Measurements from ENCODE around the gene BCKDHA.

Gene BCKDHA

DNA sequence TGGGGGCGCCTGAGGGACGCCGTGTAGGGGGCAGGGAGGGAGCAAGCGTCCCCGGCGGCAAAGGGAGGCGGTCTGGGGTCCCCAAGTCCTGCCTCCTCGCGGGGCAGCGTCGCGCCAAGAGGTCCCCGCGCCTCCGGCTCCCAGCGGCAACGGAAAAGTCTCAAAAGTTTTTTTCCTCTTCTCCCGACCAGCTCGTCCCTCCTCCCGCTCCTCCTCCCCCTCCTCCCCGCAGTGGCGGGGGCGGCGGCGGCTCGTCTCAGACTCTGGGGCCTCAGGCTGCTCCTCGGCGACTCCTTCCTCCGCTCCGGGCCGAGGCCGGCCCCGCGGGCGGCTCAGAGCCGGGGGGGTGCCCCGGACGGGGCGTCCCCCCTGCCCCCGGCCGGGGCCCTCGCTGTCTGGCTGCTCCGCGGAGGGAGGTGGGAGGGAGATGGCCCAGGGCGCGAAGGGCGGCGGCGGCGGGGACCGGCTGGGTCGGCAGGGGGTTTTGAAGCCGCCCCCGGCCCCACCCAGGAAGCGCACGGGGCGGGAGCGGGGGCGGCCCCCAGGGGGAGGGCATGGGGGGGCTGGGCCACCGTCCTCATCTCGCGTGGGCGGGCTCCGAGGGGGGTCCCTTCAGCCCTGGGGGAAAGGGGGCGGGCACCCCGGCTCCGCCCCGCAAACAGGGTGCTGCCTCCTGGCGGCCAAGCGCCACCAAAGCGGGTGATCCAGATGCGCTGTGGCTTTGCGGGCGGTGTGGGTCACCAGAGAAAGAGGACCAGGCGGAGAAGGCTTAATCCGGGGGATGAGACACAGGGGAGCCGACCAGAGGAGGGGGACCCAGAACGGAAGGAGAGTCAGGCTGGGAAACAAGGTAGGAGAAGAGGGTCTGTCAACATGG lies 43.9 kb upstream of the BCKDHA start, which contains the start of gene TGFB1:
Gene TGFB1, minus strand, starts transcription at position 457 of the 877 bp plus-strand sequence. CDS start 878 bp downstream, outside the sequence.
- peak; percentile 93 for DNase-seq (ENCODE audit: low read depth)
- TF ChIP-seq, protein P1, sequence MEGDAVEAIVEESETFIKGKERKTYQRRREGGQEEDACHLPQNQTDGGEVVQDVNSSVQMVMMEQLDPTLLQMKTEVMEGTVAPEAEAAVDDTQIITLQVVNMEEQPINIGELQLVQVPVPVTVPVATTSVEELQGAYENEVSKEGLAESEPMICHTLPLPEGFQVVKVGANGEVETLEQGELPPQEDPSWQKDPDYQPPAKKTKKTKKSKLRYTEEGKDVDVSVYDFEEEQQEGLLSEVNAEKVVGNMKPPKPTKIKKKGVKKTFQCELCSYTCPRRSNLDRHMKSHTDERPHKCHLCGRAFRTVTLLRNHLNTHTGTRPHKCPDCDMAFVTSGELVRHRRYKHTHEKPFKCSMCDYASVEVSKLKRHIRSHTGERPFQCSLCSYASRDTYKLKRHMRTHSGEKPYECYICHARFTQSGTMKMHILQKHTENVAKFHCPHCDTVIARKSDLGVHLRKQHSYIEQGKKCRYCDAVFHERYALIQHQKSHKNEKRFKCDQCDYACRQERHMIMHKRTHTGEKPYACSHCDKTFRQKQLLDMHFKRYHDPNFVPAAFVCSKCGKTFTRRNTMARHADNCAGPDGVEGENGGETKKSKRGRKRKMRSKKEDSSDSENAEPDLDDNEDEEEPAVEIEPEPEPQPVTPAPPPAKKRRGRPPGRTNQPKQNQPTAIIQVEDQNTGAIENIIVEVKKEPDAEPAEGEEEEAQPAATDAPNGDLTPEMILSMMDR (IDR thresholded peaks at IDR 0.05; ENCODE audit: low read length, missing control alignments), result peak; percentile 80
- peak within 1 kb of the TSS; percentile 93 for H3K4me3 ChIP-seq (replicated peaks; ENCODE audit: low read depth, low read length)

DNA sequence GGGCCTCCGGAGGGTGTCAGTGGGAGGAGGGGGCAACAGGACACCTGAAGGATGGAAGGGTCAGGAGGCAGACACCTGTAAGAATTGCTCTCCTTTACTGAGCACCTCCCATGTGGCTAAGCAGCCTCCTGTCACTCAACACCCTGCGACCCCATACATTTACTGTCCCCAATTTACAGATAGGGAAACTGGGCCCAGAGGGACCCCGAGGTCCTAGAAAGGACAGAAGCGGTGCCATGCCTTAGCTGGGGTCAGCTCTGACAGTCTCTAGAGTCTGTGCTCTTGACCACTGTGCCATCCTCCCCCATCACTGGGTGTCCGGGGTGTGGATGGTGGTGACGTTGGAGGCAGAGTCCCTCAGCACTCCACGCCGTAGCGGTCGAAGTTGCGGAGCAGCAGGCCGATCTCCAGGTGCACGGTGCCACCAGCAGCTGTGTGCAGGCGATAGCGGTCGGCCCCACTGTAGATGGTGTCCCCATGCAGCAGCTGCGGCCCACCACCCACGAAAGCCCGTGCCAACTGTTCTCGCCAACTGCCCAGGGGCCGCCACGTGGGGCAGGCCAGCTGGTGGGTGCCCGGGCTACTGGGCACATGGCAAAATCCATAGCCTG lies 43.2 kb upstream of the BCKDHA start:
- DNase-seq (ENCODE audit: low read depth), result no peak

GRCh38 chr19:41355035-41355434 lies 42.6 kb upstream of the BCKDHA start:
- no peak overlapping the region for H3K4me3 ChIP-seq (replicated peaks; ENCODE audit: low read depth, low read length)
- no peak for DNase-seq (ENCODE audit: low read depth)
- TF ChIP-seq, protein P1 (IDR thresholded peaks at IDR 0.05; ENCODE audit: low read length, missing control alignments), result no peak

More for the DNA sequence above, 43.2 kb upstream of the BCKDHA start:
- peak overlapping the region; percentile 93 for H3K4me3 ChIP-seq (replicated peaks; ENCODE audit: low read depth, low read length)
- TF ChIP-seq, protein P1 (IDR thresholded peaks at IDR 0.05; ENCODE audit: low read length, missing control alignments), result no peak

DNA sequence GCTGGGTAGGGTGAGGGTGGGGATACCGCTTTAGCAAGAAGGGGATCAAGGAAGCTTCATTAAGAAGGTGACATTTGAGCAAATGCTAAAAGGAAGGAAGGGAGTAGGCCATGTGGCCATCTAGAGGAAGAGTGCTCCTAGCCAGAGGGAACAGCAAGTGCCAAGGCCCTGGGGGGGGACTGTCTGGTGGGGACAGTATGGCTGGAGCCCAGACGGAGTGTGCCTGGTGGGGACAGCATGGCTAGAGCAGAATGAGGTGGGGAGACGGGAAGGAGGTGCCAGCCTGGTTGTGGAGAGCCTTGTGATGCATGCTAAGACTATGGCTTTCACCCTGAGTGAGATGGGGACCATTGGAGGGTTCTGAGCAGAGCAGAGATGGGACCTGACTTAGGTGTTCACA lies 41.8 kb upstream of the BCKDHA start:
- H3K4me3 ChIP-seq (replicated peaks; ENCODE audit: low read depth, low read length), result no peak overlapping the region
- TF ChIP-seq, protein P1 (IDR thresholded peaks at IDR 0.05; ENCODE audit: low read length, missing control alignments), result no peak
- no peak for DNase-seq (ENCODE audit: low read depth)

GRCh38 chr19:41356984-41357739 lies 40.5 kb upstream of the BCKDHA start:
- TF ChIP-seq, protein P1 (IDR thresholded peaks at IDR 0.05; ENCODE audit: low read length, missing control alignments), result no peak
- H3K4me3 ChIP-seq (replicated peaks; ENCODE audit: low read depth, low read length), result no peak overlapping the region
- no peak for DNase-seq (ENCODE audit: low read depth)

- DNase-seq (ENCODE audit: low read depth), result no peak
- TF ChIP-seq, protein P1 (IDR thresholded peaks at IDR 0.05; ENCODE audit: low read length, missing control alignments), result no peak
- H3K4me3 ChIP-seq (replicated peaks; ENCODE audit: low read depth, low read length), result no peak overlapping the region
Observed at GRCh38 chr19:41357746-41358145, 39.9 kb upstream of the BCKDHA start.

Measured in fibroblast of pulmonary artery (primary cell).